Neural progenitor cell (in vitro differentiated cells): ENCODE measurements around the gene CCL7. TPM values are rescaled to one million over a fixed set of nuclear protein-coding genes. Genes with fewer than 3 reads are reported as not detected.

ENCODE experiments used
- DNase-seq: peaks from one replicate; pipeline ENCODE4 v3.0.0-alpha.2; 2016; ENCODE audit warnings: low spot score
- H2AFZ ChIP-seq: fragments of 200-600 bp; sonication (generic); replicated peaks from 2 replicates; pipeline ENCODE4 v1.6.1; 2016; ENCODE audit warnings: antibody characterized with exemption
- H3F3A ChIP-seq: fragments of 200-600 bp; sonication (generic); 2 replicates; pipeline ENCODE4 v1.6.1; 2016; ENCODE audit warnings: antibody characterized with exemption, low read depth
- H3K27ac ChIP-seq: fragments of 200-600 bp; sonication (generic); 2 replicates; pipeline ENCODE4 v1.5.1; 2016; ENCODE audit warnings: mild to moderate bottlenecking
- H3K27me3 ChIP-seq: fragments of 200-600 bp; sonication (generic); 2 replicates; pipeline ENCODE4 v1.6.1; 2016; ENCODE audit warnings: mild to moderate bottlenecking, moderate library complexity
- H3K36me3 ChIP-seq: fragments of 200-600 bp; sonication (generic); 2 replicates; pipeline ENCODE4 v1.5.1; 2016
- H3K4me1 ChIP-seq: fragments of 200-600 bp; sonication (generic); 2 replicates; pipeline ENCODE4 v1.6.1; 2016; ENCODE audit warnings: mixed run types
- H3K4me2 ChIP-seq: fragments of 200-600 bp; sonication (generic); 2 replicates; pipeline ENCODE4 v1.6.1; 2016
- H3K4me3 ChIP-seq: fragments of 200-600 bp; sonication (generic); 2 replicates; pipeline ENCODE4 v1.5.1; 2016
- H3K79me2 ChIP-seq: fragments of 200-600 bp; sonication (generic); 2 replicates; pipeline ENCODE4 v1.6.1; 2016; ENCODE audit warnings: low read depth
- H3K9ac ChIP-seq: fragments of 200-600 bp; sonication (generic); 2 replicates; pipeline ENCODE4 v1.6.1; 2016
- H3K9me3 ChIP-seq: fragments of 200-600 bp; sonication (generic); 2 replicates; pipeline ENCODE4 v1.5.1; 2016; ENCODE audit warnings: low read depth
- H4K20me1 ChIP-seq: fragments of 200-600 bp; sonication (generic); 2 replicates; pipeline ENCODE4 v1.6.1; 2016; ENCODE audit warnings: low read depth
- H3K27ac Mint-ChIP-seq: 3 replicates; pipeline ENCODE4 v1.8.0; 2021; ENCODE audit warnings: mixed read lengths
- H3K27me3 Mint-ChIP-seq: 2 replicates; pipeline ENCODE4 v1.8.0; 2022; ENCODE audit warnings: low read depth, mild to moderate bottlenecking, inconsistent platforms, moderate library complexity, mixed read lengths; ENCODE audit not compliant: insufficient read depth
- H3K36me3 Mint-ChIP-seq: 3 replicates; pipeline ENCODE4 v1.8.0; 2021; ENCODE audit warnings: mixed read lengths
- H3K4me1 Mint-ChIP-seq: 3 replicates; pipeline ENCODE4 v1.8.0; 2021; ENCODE audit warnings: mixed read lengths
- H3K4me3 Mint-ChIP-seq: 3 replicates; pipeline ENCODE4 v1.8.0; 2021; ENCODE audit warnings: mild to moderate bottlenecking, moderate library complexity, mixed read lengths
- H3K9me3 Mint-ChIP-seq: 3 replicates; pipeline ENCODE4 v1.8.0; 2020; ENCODE audit warnings: mixed read lengths
- EZH2 ChIP-seq: fragments of 200-600 bp; sonication (generic); IDR thresholded peaks from 2 replicates; pipeline ENCODE4 v1.6.1; 2017; ENCODE audit warnings: antibody characterized with exemption, mild to moderate bottlenecking, moderate library complexity
- EZH2phosphoT487 ChIP-seq: fragments of 200-600 bp; sonication (generic); IDR thresholded peaks from 2 replicates; pipeline ENCODE4 v1.6.1; 2017; ENCODE audit warnings: antibody characterized with exemption
- total RNA-seq: library from RNA; depleted of rRNA; stranded (reverse); fragments of >200 nt; gene quantifications from 2 replicates; pipeline ENCODE4 v1.2.3, GENCODE V29; 2015; ENCODE audit warnings: low replicate concordance
- TF ChIP-seq, protein P1 (sequence below): fragments of 200-600 bp; sonication (generic); IDR thresholded peaks from 2 replicates; pipeline ENCODE4 v1.5.1; 2017; ENCODE audit warnings: antibody characterized with exemption, mild to moderate bottlenecking

The CCL7 gene
- total RNA-seq = not detected in 2 replicates

- H4K20me1 ChIP-seq = no peaks in the 10 kb centered on the region
- no peaks in the 10 kb centered on the region for H3K9me3 ChIP-seq
- TF ChIP-seq, protein P1, sequence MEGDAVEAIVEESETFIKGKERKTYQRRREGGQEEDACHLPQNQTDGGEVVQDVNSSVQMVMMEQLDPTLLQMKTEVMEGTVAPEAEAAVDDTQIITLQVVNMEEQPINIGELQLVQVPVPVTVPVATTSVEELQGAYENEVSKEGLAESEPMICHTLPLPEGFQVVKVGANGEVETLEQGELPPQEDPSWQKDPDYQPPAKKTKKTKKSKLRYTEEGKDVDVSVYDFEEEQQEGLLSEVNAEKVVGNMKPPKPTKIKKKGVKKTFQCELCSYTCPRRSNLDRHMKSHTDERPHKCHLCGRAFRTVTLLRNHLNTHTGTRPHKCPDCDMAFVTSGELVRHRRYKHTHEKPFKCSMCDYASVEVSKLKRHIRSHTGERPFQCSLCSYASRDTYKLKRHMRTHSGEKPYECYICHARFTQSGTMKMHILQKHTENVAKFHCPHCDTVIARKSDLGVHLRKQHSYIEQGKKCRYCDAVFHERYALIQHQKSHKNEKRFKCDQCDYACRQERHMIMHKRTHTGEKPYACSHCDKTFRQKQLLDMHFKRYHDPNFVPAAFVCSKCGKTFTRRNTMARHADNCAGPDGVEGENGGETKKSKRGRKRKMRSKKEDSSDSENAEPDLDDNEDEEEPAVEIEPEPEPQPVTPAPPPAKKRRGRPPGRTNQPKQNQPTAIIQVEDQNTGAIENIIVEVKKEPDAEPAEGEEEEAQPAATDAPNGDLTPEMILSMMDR = no peak
- TF ChIP-seq EZH2 = no peak
- TF ChIP-seq EZH2phosphoT487 = no peak
- H3K4me3 ChIP-seq = no peak within 1 kb of the TSS
- Mint-ChIP-seq H3K4me3 (no peak within 1 kb of the TSS), H3K27ac (no peak within 1 kb of the TSS), H3K36me3 (no peaks in the 10 kb centered on the region), H3K4me1 (peaks cover under 1% of the 10 kb centered on the region), H3K9me3 (no peaks in the 10 kb centered on the region), H3K27me3 (peaks cover 2% of the 10 kb centered on the region)
- H3F3A ChIP-seq = no peaks in the 10 kb centered on the region
- DNase-seq = no peak
- no peak within 1 kb of the TSS for H3K9ac ChIP-seq
- H3K4me1 ChIP-seq = no peaks in the 10 kb centered on the region
- H3K27me3 ChIP-seq = no peaks in the 10 kb centered on the region
- H3K36me3 ChIP-seq = no peaks in the 10 kb centered on the region
- no peaks in the 10 kb centered on the region for H3K79me2 ChIP-seq
- no peak within 1 kb of the TSS for H3K27ac ChIP-seq
- no peak within 1 kb of the TSS for H2AFZ ChIP-seq
- no peak within 1 kb of the TSS for H3K4me2 ChIP-seq
Observed at GRCh38 chr17:34269969-34270368, at the start of gene CCL7. Gene CCL7 (plus strand): TSS chr17:34270221. CDS start chr17:34270291, 70 bp downstream.

GRCh38 chr17:34220752-34221395 lies 49.1 kb upstream of the CCL7 start:
- Histone ChIP-seq H3K36me3 (no peaks in the 10 kb centered on the region), H4K20me1 (no peaks in the 10 kb centered on the region), H3K4me1 (no peaks in the 10 kb centered on the region), H3K4me3 (no peak overlapping the region), H3K9ac (no peak overlapping the region), H3F3A (no peaks in the 10 kb centered on the region), H3K27ac (no peak overlapping the region), H3K79me2 (no peaks in the 10 kb centered on the region), H3K27me3 (no peaks in the 10 kb centered on the region), H2AFZ (no peak overlapping the region), H3K4me2 (no peak overlapping the region), H3K9me3 (no peaks in the 10 kb centered on the region)
- no peak for DNase-seq
- H3K27ac Mint-ChIP-seq = peak overlapping the region; percentile 42
- no peaks in the 10 kb centered on the region for H3K36me3 Mint-ChIP-seq
- H3K4me1 Mint-ChIP-seq = peaks cover 7% of the 10 kb centered on the region
- H3K9me3 Mint-ChIP-seq = peaks cover 4% of the 10 kb centered on the region
- no peak overlapping the region for H3K4me3 Mint-ChIP-seq
- TF ChIP-seq EZH2 = no peak
- TF ChIP-seq, protein P1 = no peak
- TF ChIP-seq EZH2phosphoT487 = no peak
- peaks cover 6% of the 10 kb centered on the region for H3K27me3 Mint-ChIP-seq

- TF ChIP-seq EZH2phosphoT487 (no peak), EZH2 (no peak)
- TF ChIP-seq, protein P1 = no peak
- Histone ChIP-seq H2AFZ (no peak overlapping the region), H4K20me1 (no peaks in the 10 kb centered on the region), H3K27ac (no peak overlapping the region), H3K9ac (no peak overlapping the region), H3K36me3 (no peaks in the 10 kb centered on the region), H3F3A (no peaks in the 10 kb centered on the region), H3K9me3 (no peaks in the 10 kb centered on the region), H3K79me2 (no peaks in the 10 kb centered on the region), H3K4me3 (no peak overlapping the region), H3K4me1 (no peaks in the 10 kb centered on the region), H3K4me2 (no peak overlapping the region), H3K27me3 (no peaks in the 10 kb centered on the region)
- Mint-ChIP-seq H3K4me3 (no peak overlapping the region), H3K4me1 (peaks cover 7% of the 10 kb centered on the region), H3K27ac (no peak overlapping the region), H3K27me3 (peaks cover 6% of the 10 kb centered on the region), H3K36me3 (no peaks in the 10 kb centered on the region), H3K9me3 (no peaks in the 10 kb centered on the region)
- DNase-seq = no peak
Observed at GRCh38 chr17:34221411-34221810, 48.6 kb upstream of the CCL7 start.
